Measurements from ENCODE around the gene BACE2. TPM values are rescaled to one million over a fixed set of nuclear protein-coding genes. Genes with fewer than 3 reads are reported as not detected.
"Not testable (repeated sequence)": the region's sequence is repeated elsewhere in the genome, so short reads cannot be mapped to it uniquely, and the experiment has no call there.

BACE2 gene
- total and polyA plus RNA-seq, 2 donors (not counting 1 experiment from before 2014, with no cell fraction given), result 18.4 to 40.8 TPM

- Mint-ChIP-seq H3K4me1 (peaks cover 63% of the 10 kb centered on the region), H3K27me3 (no peaks in the 10 kb centered on the region), H3K27ac (no peak overlapping the region), H3K4me3 (no peak overlapping the region), H3K9me3 (ENCODE audit: insufficient read depth) (peaks cover 5% of the 10 kb centered on the region)
- Histone ChIP-seq H3K36me3 (replicated peaks in 1 of 2; ENCODE audit: control extremely low read depth in 1 of 2, control insufficient read depth in 1 of 2, extremely low read depth in 1 of 2, insufficient read depth in 2 of 2, low read length in 1 of 2) (no peaks in the 10 kb centered on the region), H3K4me2 (replicated peaks; ENCODE audit: low read depth, low read length, poor library complexity, severe bottlenecking) (no peak overlapping the region), H3K4me1 (ENCODE audit: control insufficient read depth in 2 of 2, insufficient read depth in 2 of 2, low read length in 2 of 2) (peaks cover 17 to 35% of the 10 kb centered on the region in 2 donors), H4K20me1 (ENCODE audit: control insufficient read depth, insufficient read depth, low read length, poor library complexity, severe bottlenecking) (no peaks in the 10 kb centered on the region), H3K27ac (ENCODE audit: low read length in 2 of 2) (no peak overlapping the region), H3K27me3 (replicated peaks in 1 of 4; ENCODE audit: control extremely low read depth in 1 of 4, control insufficient read depth in 3 of 4, insufficient read depth in 4 of 4, low read length in 3 of 4) (no peaks in the 10 kb centered on the region), H3K4me3 (ENCODE audit: control extremely low read depth in 1 of 5, extremely low read depth in 1 of 5, insufficient read depth in 1 of 5, low read depth in 2 of 5, low read length in 4 of 5) (no peak overlapping the region), H3K9ac (ENCODE audit: low read length) (no peak overlapping the region), H3K9me3 (ENCODE audit: control extremely low read depth in 1 of 3, control insufficient read depth in 2 of 3, insufficient read depth in 1 of 3, low read length in 2 of 3) (peaks cover 0 to 8% (median 8%) of the 10 kb centered on the region in 3 donors), H3K79me2 (ENCODE audit: control insufficient read depth, insufficient read depth, low read length) (peaks cover 8% of the 10 kb centered on the region), H2AFZ (ENCODE audit: insufficient read depth, low read depth, low read length, poor library complexity, severe bottlenecking) (no peak overlapping the region)
- POLR2A ChIA-PET, result no interaction called here
- CTCF ChIA-PET, result no interaction called here
- no peak for DNase-seq
- WGBS (ENCODE audit: insufficient coverage), result 86% methylated on average over 1 of the region's 6 CpGs
- intact Hi-C loops (cut with micrococcal nuclease), result no loop called here
- TF ChIP-seq EZH2 (IDR thresholded peaks at IDR 0.05; ENCODE audit: borderline replicate concordance, insufficient read depth, low read depth, low read length, poor library complexity, severe bottlenecking), result no peak
- TF ChIP-seq, protein P1, sequence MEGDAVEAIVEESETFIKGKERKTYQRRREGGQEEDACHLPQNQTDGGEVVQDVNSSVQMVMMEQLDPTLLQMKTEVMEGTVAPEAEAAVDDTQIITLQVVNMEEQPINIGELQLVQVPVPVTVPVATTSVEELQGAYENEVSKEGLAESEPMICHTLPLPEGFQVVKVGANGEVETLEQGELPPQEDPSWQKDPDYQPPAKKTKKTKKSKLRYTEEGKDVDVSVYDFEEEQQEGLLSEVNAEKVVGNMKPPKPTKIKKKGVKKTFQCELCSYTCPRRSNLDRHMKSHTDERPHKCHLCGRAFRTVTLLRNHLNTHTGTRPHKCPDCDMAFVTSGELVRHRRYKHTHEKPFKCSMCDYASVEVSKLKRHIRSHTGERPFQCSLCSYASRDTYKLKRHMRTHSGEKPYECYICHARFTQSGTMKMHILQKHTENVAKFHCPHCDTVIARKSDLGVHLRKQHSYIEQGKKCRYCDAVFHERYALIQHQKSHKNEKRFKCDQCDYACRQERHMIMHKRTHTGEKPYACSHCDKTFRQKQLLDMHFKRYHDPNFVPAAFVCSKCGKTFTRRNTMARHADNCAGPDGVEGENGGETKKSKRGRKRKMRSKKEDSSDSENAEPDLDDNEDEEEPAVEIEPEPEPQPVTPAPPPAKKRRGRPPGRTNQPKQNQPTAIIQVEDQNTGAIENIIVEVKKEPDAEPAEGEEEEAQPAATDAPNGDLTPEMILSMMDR (IDR thresholded peaks at IDR 0.05), result no peak
- no peak for ATAC-seq (ENCODE audit: low read depth)
Measured at GRCh38 chr21:41188486-41189149, 20.7 kb downstream of the BACE2 start.

- Mint-ChIP-seq H3K9me3 (ENCODE audit: insufficient read depth) (peaks cover 5% of the 10 kb centered on the region), H3K4me3 (no peak overlapping the region), H3K27ac (peak overlapping the region; percentile 5), H3K27me3 (no peaks in the 10 kb centered on the region), H3K4me1 (peaks cover 69% of the 10 kb centered on the region)
- ChIA-PET POLR2A (no interaction called here), CTCF (no interaction called here)
- Histone ChIP-seq H3K4me2 (replicated peaks; ENCODE audit: low read depth, low read length, poor library complexity, severe bottlenecking) (no peak overlapping the region), H4K20me1 (ENCODE audit: control insufficient read depth, insufficient read depth, low read length, poor library complexity, severe bottlenecking) (no peaks in the 10 kb centered on the region), H3K4me3 (ENCODE audit: control extremely low read depth in 1 of 5, extremely low read depth in 1 of 5, insufficient read depth in 1 of 5, low read depth in 2 of 5, low read length in 4 of 5) (no peak overlapping the region), H3K9ac (ENCODE audit: low read length) (no peak overlapping the region), H3K79me2 (ENCODE audit: control insufficient read depth, insufficient read depth, low read length) (peaks cover 4% of the 10 kb centered on the region), H3K4me1 (ENCODE audit: control insufficient read depth in 2 of 2, insufficient read depth in 2 of 2, low read length in 2 of 2) (peaks cover 19 to 41% of the 10 kb centered on the region in 2 donors), H3K36me3 (replicated peaks in 1 of 2; ENCODE audit: control extremely low read depth in 1 of 2, control insufficient read depth in 1 of 2, extremely low read depth in 1 of 2, insufficient read depth in 2 of 2, low read length in 1 of 2) (no peaks in the 10 kb centered on the region), H3K27me3 (replicated peaks in 1 of 4; ENCODE audit: control extremely low read depth in 1 of 4, control insufficient read depth in 3 of 4, insufficient read depth in 4 of 4, low read length in 3 of 4) (no peaks in the 10 kb centered on the region), H3K9me3 (ENCODE audit: control extremely low read depth in 1 of 3, control insufficient read depth in 2 of 3, insufficient read depth in 1 of 3, low read length in 2 of 3) (peaks cover 0 to 8% (median 8%) of the 10 kb centered on the region in 3 donors), H2AFZ (ENCODE audit: insufficient read depth, low read depth, low read length, poor library complexity, severe bottlenecking) (no peak overlapping the region), H3K27ac (ENCODE audit: low read length in 2 of 2) (peak overlapping the region in 1 of 2 donors; percentile 16)
- no CpG with 5 or more reads among the region's 1 CpG for WGBS (ENCODE audit: insufficient coverage)
- ATAC-seq (ENCODE audit: low read depth) (no peak), DNase-seq (no peak)
- intact Hi-C loops (cut with micrococcal nuclease), result no loop called here
- TF ChIP-seq, protein P1 (IDR thresholded peaks at IDR 0.05), result no peak
- TF ChIP-seq EZH2 (IDR thresholded peaks at IDR 0.05; ENCODE audit: borderline replicate concordance, insufficient read depth, low read depth, low read length, poor library complexity, severe bottlenecking), result no peak
Measured at GRCh38 chr21:41189150-41189745, 21.3 kb downstream of the BACE2 start.

DNA sequence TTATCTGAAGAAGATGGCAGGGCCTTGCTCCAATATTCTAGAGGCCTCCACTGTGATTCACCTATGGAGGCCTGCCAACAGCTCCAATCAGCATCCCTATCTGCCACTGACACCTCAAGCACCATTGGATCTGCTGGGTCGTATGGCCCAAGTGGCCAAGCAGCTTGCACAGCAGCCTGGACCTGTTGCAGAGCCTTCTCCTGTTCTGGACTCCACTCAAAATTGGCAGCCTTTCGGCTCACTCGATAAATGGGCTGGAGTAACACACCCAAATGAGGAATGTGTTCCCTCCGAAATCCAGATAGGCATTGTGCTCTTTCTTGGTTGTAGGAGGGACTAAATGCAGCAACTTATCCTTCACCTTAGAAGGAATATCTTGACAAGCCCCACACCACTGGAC is 24.6 kb downstream of the BACE2 start:
- H3K27me3 Mint-ChIP-seq; H3K4me2 ChIP-seq (replicated peaks; ENCODE audit: low read depth, low read length, poor library complexity, severe bottlenecking); H3K27ac Mint-ChIP-seq; H3K4me3 ChIP-seq (ENCODE audit: control extremely low read depth in 1 of 5, extremely low read depth in 1 of 5, insufficient read depth in 1 of 5, low read depth in 2 of 5, low read length in 4 of 5); H3K79me2 ChIP-seq (ENCODE audit: control insufficient read depth, insufficient read depth, low read length); POLR2A ChIA-PET; H3K27ac ChIP-seq (ENCODE audit: low read length in 2 of 2); CTCF ChIA-PET; H3K4me3 Mint-ChIP-seq; ATAC-seq (ENCODE audit: low read depth); H3K9me3 Mint-ChIP-seq (ENCODE audit: insufficient read depth); DNase-seq; intact Hi-C loops (cut with micrococcal nuclease); H4K20me1 ChIP-seq (ENCODE audit: control insufficient read depth, insufficient read depth, low read length, poor library complexity, severe bottlenecking); H3K27me3 ChIP-seq (replicated peaks in 1 of 4; ENCODE audit: control extremely low read depth in 1 of 4, control insufficient read depth in 3 of 4, insufficient read depth in 4 of 4, low read length in 3 of 4); H2AFZ ChIP-seq (ENCODE audit: insufficient read depth, low read depth, low read length, poor library complexity, severe bottlenecking); H3K36me3 ChIP-seq (replicated peaks in 1 of 2; ENCODE audit: control extremely low read depth in 1 of 2, control insufficient read depth in 1 of 2, extremely low read depth in 1 of 2, insufficient read depth in 2 of 2, low read length in 1 of 2); H3K9ac ChIP-seq (ENCODE audit: low read length): not testable (repeated sequence)
- H3K4me1 ChIP-seq (ENCODE audit: control insufficient read depth in 2 of 2, insufficient read depth in 2 of 2, low read length in 2 of 2), result peaks cover 31 to 54% of the 10 kb centered on the region in 2 donors
- H3K4me1 Mint-ChIP-seq, result peaks cover 75% of the 10 kb centered on the region
- 96% methylated on average over 3 of the region's 4 CpGs for WGBS (ENCODE audit: insufficient coverage)
- H3K9me3 ChIP-seq (ENCODE audit: control extremely low read depth in 1 of 3, control insufficient read depth in 2 of 3, insufficient read depth in 1 of 3, low read length in 2 of 3), result peaks cover 0 to 18% (median 13%) of the 10 kb centered on the region in 3 donors
